ENCODE measurements around the gene E2F2.

DNA sequence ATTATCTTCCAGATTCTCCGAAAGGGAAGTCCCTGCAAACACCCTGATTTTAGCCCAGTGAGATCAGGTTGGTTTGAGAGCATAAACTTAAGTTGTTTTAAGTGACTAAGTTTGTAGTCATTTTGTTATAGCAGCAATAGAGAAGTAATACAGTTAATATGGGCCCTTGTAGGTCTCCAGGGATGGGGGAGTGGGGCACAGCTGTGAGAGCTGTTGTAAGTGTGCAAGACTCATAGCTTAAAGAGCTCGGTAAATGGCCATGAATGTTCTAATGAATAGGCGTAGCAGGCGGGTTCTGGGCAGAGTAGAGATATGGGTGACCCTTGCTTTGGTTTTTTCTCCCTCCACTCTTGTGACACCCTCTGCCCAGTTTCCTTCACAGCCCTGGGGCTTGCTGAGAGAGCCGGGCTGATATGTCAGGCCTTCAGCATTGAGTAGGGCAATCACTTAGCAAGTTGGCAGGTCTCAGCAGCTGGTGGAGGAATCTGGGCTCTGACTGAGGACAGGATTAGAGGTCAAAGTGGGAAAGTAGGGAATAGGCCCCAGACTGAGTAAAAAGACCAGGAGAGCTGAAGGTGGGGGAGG, 44.3 kb upstream of the E2F2 start:
- no peak for TF ChIP-seq POLR2A (IDR thresholded peaks at IDR 0.05)
- TF ChIP-seq, protein P1, sequence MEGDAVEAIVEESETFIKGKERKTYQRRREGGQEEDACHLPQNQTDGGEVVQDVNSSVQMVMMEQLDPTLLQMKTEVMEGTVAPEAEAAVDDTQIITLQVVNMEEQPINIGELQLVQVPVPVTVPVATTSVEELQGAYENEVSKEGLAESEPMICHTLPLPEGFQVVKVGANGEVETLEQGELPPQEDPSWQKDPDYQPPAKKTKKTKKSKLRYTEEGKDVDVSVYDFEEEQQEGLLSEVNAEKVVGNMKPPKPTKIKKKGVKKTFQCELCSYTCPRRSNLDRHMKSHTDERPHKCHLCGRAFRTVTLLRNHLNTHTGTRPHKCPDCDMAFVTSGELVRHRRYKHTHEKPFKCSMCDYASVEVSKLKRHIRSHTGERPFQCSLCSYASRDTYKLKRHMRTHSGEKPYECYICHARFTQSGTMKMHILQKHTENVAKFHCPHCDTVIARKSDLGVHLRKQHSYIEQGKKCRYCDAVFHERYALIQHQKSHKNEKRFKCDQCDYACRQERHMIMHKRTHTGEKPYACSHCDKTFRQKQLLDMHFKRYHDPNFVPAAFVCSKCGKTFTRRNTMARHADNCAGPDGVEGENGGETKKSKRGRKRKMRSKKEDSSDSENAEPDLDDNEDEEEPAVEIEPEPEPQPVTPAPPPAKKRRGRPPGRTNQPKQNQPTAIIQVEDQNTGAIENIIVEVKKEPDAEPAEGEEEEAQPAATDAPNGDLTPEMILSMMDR (IDR thresholded peaks at IDR 0.05 in 8 of 11, conservative IDR thresholded peaks at IDR 0.05 in 3 of 11) = no peak

Measured in spleen (tissue), 7 donors.